Liver (tissue), 3 donors: ENCODE data around the gene UBFD1.

ENCODE experiments used
- CTCF ChIP-seq: fragments of 150-350 bp; IDR thresholded peaks from 2 replicates; pipeline ENCODE4 v1.5.1; 2017; ENCODE audit warnings: improper control_type of control experiment, low read depth, low read length; ENCODE audit not compliant: missing input control
- RXRA ChIP-seq, 2 donors: IDR thresholded peaks; 2 replicates each; pipeline ENCODE4 v1.6.1; 2017 to 2018; ENCODE audit warnings: antibody characterized with exemption in 2 of 2, mild to moderate bottlenecking in 1 of 2
- SP1 ChIP-seq: IDR thresholded peaks from 2 replicates; pipeline ENCODE4 v1.6.1; 2018; ENCODE audit warnings: antibody characterized with exemption, mild to moderate bottlenecking
- donor health status: healthy.
- donor health status: healthy.

- TF ChIP-seq CTCF (no peak), RXRA (IDR thresholded peaks at IDR 0.05) (no peak), SP1 (no peak)
Measured at GRCh38 chr16:23584186-23585076, 26.9 kb downstream of the UBFD1 start.
